OCI-LY7 (cell line): ENCODE results near the gene ANKRD44. TPM values are rescaled to one million over a fixed set of nuclear protein-coding genes. Genes with fewer than 3 reads are reported as not detected.

ENCODE experiments used
- BruUV-seq: library from RNA; stranded (reverse); fragments of 400-500 nt; replicated peaks from 2 replicates; lab custom pipeline; 2021; lab: Mats Ljungman, UMichigan
- CTCF ChIA-PET: fragments of 300-600 bp; sonication (Branson Sonifier 250); formaldehyde crosslinking; loops from one replicate; lab custom pipeline; 2022; ENCODE audit warnings: antibody characterized with exemption; ENCODE audit not compliant: unreplicated experiment; lab: Charles Lee
- POLR2A ChIA-PET: fragments of 300-600 bp; sonication (Branson Sonifier 250); formaldehyde crosslinking; loops from one replicate; lab custom pipeline; 2022; ENCODE audit warnings: antibody characterized with exemption; lab: Charles Lee
- DNase-seq: peaks from one replicate; pipeline ENCODE4 v3.0.0-alpha.2; 2015; ENCODE audit warnings: low spot score
- H2AFZ ChIP-seq: fragments of 200-600 bp; sonication (generic), shearing (Covaris generic); 2 replicates; pipeline ENCODE4 v1.6.1; 2014; ENCODE audit warnings: mild to moderate bottlenecking, antibody characterized with exemption, low read length, moderate library complexity
- H3K27ac ChIP-seq: fragments of 200-600 bp; sonication (generic); 2 replicates; pipeline ENCODE4 v1.5.1; 2014; ENCODE audit warnings: mixed run types, low read depth, mild to moderate bottlenecking, moderate library complexity, low read length, inconsistent platforms; ENCODE audit not compliant: poor library complexity, severe bottlenecking
- H3K36me3 ChIP-seq: fragments of 200-600 bp; sonication (generic); 2 replicates; pipeline ENCODE4 v1.6.1; 2014; ENCODE audit warnings: mild to moderate bottlenecking, antibody characterized with exemption, low read length, moderate library complexity, mixed read lengths; ENCODE audit not compliant: insufficient read depth
- H3K4me1 ChIP-seq: fragments of 200-600 bp; sonication (generic); 2 replicates; pipeline ENCODE4 v1.5.1; 2014; ENCODE audit warnings: mild to moderate bottlenecking, low read length; ENCODE audit not compliant: insufficient read depth, poor library complexity, severe bottlenecking
- H3K4me2 ChIP-seq: fragments of 200-600 bp; sonication (generic); 2 replicates; pipeline ENCODE4 v1.6.1; 2014; ENCODE audit warnings: mild to moderate bottlenecking, low read length
- H3K4me3 ChIP-seq: fragments of 200-600 bp; sonication (generic); 2 replicates; pipeline ENCODE4 v1.5.1; 2014; ENCODE audit warnings: mild to moderate bottlenecking, low read depth, low read length; ENCODE audit not compliant: poor library complexity, severe bottlenecking
- H3K79me2 ChIP-seq: fragments of 200-600 bp; sonication (generic); 2 replicates; pipeline ENCODE4 v1.6.1; 2016; ENCODE audit warnings: low read depth, mild to moderate bottlenecking, low read length, moderate library complexity, mixed read lengths; ENCODE audit not compliant: insufficient read depth
- H3K9me2 ChIP-seq: fragments of 200-600 bp; sonication (generic); 2 replicates; pipeline ENCODE4 v1.6.1; 2016; ENCODE audit warnings: mild to moderate bottlenecking, low read length, mixed read lengths; ENCODE audit not compliant: insufficient read depth
- H3K9me3 ChIP-seq: fragments of 200-600 bp; sonication (generic); 2 replicates; pipeline ENCODE4 v1.6.1; 2014; ENCODE audit warnings: mild to moderate bottlenecking, mixed run types, low read length, mixed read lengths
- H4K20me1 ChIP-seq: fragments of 200-600 bp; sonication (generic); 2 replicates; pipeline ENCODE4 v1.6.1; 2014; ENCODE audit warnings: mild to moderate bottlenecking, antibody characterized with exemption, low read length, moderate library complexity, mixed read lengths; ENCODE audit not compliant: insufficient read depth
- EZH2phosphoT487 ChIP-seq: fragments of 200-600 bp; sonication (generic); IDR thresholded peaks from 2 replicates; pipeline ENCODE4 v1.6.1; 2018; ENCODE audit warnings: low read depth, borderline replicate concordance, mild to moderate bottlenecking, mixed run types, antibody characterized with exemption, low read length, moderate library complexity, mixed read lengths
- intact Hi-C: fragments of 100-400 bp; cut with micrococcal nuclease; formaldehyde crosslinking; loops from one replicate; pipeline ENCODE4 v1.10.0; 2022; ENCODE audit not compliant: unreplicated experiment
- total RNA-seq, 2 experiments: library from RNA; depleted of rRNA in 1 of 2; stranded (reverse); fragments of >200 nt in 1 of 2; shearing (Covaris generic) in 1 of 2; gene quantifications; 2 replicates each; pipeline ENCODE4 v1.2.3, GENCODE V29; 2014 to 2022
- TF ChIP-seq, protein P1 (sequence below): fragments of 200-600 bp; sonication (generic); conservative IDR thresholded peaks from 2 replicates; pipeline ENCODE4 v1.5.1; 2014; ENCODE audit warnings: mild to moderate bottlenecking, antibody characterized with exemption, low read length, moderate library complexity, mixed read lengths

The ANKRD44 gene
- total RNA-seq, 2 experiments from 2014 or later = 69.4 to 73.7 TPM

GRCh38 chr2:197268786-197269584 lies 41.6 kb downstream of the ANKRD44 start:
- no peaks in the 10 kb centered on the region; the same call in 1 of the 2 replicates for H3K36me3 ChIP-seq
- TF ChIP-seq, protein P1, sequence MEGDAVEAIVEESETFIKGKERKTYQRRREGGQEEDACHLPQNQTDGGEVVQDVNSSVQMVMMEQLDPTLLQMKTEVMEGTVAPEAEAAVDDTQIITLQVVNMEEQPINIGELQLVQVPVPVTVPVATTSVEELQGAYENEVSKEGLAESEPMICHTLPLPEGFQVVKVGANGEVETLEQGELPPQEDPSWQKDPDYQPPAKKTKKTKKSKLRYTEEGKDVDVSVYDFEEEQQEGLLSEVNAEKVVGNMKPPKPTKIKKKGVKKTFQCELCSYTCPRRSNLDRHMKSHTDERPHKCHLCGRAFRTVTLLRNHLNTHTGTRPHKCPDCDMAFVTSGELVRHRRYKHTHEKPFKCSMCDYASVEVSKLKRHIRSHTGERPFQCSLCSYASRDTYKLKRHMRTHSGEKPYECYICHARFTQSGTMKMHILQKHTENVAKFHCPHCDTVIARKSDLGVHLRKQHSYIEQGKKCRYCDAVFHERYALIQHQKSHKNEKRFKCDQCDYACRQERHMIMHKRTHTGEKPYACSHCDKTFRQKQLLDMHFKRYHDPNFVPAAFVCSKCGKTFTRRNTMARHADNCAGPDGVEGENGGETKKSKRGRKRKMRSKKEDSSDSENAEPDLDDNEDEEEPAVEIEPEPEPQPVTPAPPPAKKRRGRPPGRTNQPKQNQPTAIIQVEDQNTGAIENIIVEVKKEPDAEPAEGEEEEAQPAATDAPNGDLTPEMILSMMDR = no peak
- TF ChIP-seq EZH2phosphoT487 = no peak
- ChIA-PET POLR2A (interaction anchor here (0.7 to 1.8 kb wide), 2 partner anchors 12 to 28 kb away, joined by 3 to 4 read pairs; no protein-coding TSS in a partner anchor), CTCF (no interaction called here)
- H3K4me2 ChIP-seq = no peak overlapping the region
- no peak overlapping the region for H2AFZ ChIP-seq
- no peaks in the 10 kb centered on the region for H3K9me3 ChIP-seq
- H3K79me2 ChIP-seq = peaks cover 69% of the 10 kb centered on the region
- H3K9me2 ChIP-seq = no peaks in the 10 kb centered on the region
- intact Hi-C loops = no loop called here
- peaks cover under 1% of the 10 kb centered on the region for H3K4me1 ChIP-seq
- no TSS peak for BruUV-seq
- H3K4me3 ChIP-seq = no peak overlapping the region
- H4K20me1 ChIP-seq = peaks cover 9% of the 10 kb centered on the region
- DNase-seq = no peak
- H3K27ac ChIP-seq = no peak overlapping the region

DNA sequence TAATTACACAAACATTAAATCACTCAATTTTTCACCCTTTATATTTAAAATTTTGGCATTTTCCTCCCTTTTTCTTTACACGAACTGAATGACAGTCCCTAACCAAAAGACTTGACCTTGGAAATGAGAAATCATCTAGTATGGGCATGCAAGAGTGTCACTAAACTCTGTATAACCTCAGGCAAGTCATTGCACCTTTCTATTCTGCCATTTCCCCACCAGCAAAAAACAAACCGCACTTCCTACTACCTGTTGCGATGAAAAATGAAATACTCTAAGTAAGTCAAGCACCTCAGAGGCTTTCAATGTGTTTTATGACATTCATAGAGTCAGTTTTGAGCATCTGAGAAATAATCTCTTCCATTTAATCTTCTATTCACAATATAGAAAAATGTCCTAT lies 44.1 kb downstream of the ANKRD44 start:
- intact Hi-C loops = no loop called here
- BruUV-seq = no TSS peak
- Histone ChIP-seq H3K9me3 (no peaks in the 10 kb centered on the region), H3K4me2 (no peak overlapping the region), H4K20me1 (peaks cover 9% of the 10 kb centered on the region), H3K36me3 (peaks cover 8% of the 10 kb centered on the region), H3K27ac (no peak overlapping the region), H2AFZ (no peak overlapping the region), H3K79me2 (peaks cover 80% of the 10 kb centered on the region), H3K4me1 (peaks cover 22% of the 10 kb centered on the region), H3K9me2 (no peaks in the 10 kb centered on the region), H3K4me3 (no peak overlapping the region)
- ChIA-PET CTCF (no interaction called here), POLR2A (interaction anchor here (0.8 to 3.3 kb wide), 7 partner anchors 10 to 61 kb away, joined by 3 to 19 read pairs (median 4); no protein-coding TSS in a partner anchor)
- no peak for DNase-seq
- TF ChIP-seq EZH2phosphoT487 = no peak
- TF ChIP-seq, protein P1 = no peak

- H3K4me2 ChIP-seq = no peak overlapping the region
- TF ChIP-seq, protein P1 = no peak
- no peak for TF ChIP-seq EZH2phosphoT487
- no peak overlapping the region for H3K27ac ChIP-seq
- no peaks in the 10 kb centered on the region for H3K9me3 ChIP-seq
- no TSS peak for BruUV-seq
- ChIA-PET POLR2A (interaction anchor here (0.8 to 3.3 kb wide), 5 partner anchors 9 to 60 kb away, joined by 4 to 19 read pairs (median 4); no protein-coding TSS in a partner anchor), CTCF (no interaction called here)
- peaks cover 8% of the 10 kb centered on the region for H3K36me3 ChIP-seq
- no peak overlapping the region for H2AFZ ChIP-seq
- no peak for DNase-seq
- intact Hi-C loops = no loop called here
- peaks cover 9% of the 10 kb centered on the region for H4K20me1 ChIP-seq
- H3K4me3 ChIP-seq = no peak overlapping the region
- H3K79me2 ChIP-seq = peaks cover 78% of the 10 kb centered on the region
- H3K4me1 ChIP-seq = peaks cover 26% of the 10 kb centered on the region
- no peaks in the 10 kb centered on the region for H3K9me2 ChIP-seq
These were observed 44.7 kb downstream of the ANKRD44 start for GRCh38 chr2:197265924-197266323.
